Epithelial cell of proximal tubule (primary cell): ENCODE measurements around the gene TMCO4. TPM values are rescaled to one million over a fixed set of nuclear protein-coding genes. Genes with fewer than 3 reads are reported as not detected.

Experiments
- DNase-seq: peaks from one replicate; pipeline ENCODE4 v3.0.0-alpha.2; 2011; ENCODE audit warnings: low read depth
- H3K4me3 ChIP-seq: 2 replicates; pipeline ENCODE4 v1.5.1; 2011; ENCODE audit warnings: low read depth, mild to moderate bottlenecking, low read length
- total RNA-seq: library from RNA; depleted of rRNA; stranded (reverse); fragments of >200 nt; gene quantifications from 2 replicates; pipeline ENCODE4 v1.2.3, GENCODE V29; 2015
- TF ChIP-seq, protein P1 (sequence below): conservative IDR thresholded peaks from 2 replicates; pipeline ENCODE4 v1.5.1; 2012; ENCODE audit warnings: low read depth, mild to moderate bottlenecking, low read length

Gene TMCO4
- total RNA-seq, 1 donor from 2014 or later, result 9.8 TPM

DNA sequence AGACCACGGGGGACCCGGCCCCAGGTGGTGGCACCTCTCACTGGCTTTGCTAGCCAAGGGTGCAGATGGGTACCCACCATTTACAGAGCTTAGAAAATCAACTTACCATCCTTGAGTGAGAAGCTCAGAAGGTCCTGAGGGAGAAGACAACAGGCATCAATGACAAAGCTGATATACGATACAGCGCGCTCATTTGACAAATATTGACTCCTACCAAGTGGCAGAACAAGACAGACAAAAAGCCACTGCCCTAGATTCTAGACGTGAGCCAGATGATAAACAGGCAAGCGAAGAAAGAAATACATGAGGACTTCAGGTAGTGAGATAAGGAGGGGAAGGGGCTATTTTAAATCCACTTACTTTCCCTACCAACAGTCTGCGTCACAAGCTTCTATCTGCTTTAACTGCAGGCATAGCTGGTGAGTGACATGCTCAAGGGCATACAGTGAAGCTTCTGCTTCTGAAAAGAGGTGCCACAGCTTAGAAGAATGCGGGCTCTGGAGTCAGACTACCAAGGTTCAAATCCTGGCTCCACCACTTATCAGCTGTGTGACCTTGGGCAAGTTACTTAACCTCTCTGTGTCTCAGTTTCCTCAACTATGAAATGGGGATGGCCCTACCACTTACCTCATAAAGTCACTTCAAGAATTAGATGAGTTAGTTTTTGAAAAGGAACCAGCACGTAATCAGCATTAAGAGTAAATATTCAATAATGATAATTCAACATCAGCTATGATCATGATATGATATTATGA, 29.1 kb downstream of the TMCO4 start:
- TF ChIP-seq, protein P1, sequence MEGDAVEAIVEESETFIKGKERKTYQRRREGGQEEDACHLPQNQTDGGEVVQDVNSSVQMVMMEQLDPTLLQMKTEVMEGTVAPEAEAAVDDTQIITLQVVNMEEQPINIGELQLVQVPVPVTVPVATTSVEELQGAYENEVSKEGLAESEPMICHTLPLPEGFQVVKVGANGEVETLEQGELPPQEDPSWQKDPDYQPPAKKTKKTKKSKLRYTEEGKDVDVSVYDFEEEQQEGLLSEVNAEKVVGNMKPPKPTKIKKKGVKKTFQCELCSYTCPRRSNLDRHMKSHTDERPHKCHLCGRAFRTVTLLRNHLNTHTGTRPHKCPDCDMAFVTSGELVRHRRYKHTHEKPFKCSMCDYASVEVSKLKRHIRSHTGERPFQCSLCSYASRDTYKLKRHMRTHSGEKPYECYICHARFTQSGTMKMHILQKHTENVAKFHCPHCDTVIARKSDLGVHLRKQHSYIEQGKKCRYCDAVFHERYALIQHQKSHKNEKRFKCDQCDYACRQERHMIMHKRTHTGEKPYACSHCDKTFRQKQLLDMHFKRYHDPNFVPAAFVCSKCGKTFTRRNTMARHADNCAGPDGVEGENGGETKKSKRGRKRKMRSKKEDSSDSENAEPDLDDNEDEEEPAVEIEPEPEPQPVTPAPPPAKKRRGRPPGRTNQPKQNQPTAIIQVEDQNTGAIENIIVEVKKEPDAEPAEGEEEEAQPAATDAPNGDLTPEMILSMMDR, result no peak
- H3K4me3 ChIP-seq, result no peak overlapping the region
- no peak for DNase-seq

- no peak for DNase-seq
- TF ChIP-seq, protein P1, result no peak
- no peak overlapping the region for H3K4me3 ChIP-seq
Observed at GRCh38 chr1:19769211-19769932, 30.3 kb downstream of the TMCO4 start.

DNA sequence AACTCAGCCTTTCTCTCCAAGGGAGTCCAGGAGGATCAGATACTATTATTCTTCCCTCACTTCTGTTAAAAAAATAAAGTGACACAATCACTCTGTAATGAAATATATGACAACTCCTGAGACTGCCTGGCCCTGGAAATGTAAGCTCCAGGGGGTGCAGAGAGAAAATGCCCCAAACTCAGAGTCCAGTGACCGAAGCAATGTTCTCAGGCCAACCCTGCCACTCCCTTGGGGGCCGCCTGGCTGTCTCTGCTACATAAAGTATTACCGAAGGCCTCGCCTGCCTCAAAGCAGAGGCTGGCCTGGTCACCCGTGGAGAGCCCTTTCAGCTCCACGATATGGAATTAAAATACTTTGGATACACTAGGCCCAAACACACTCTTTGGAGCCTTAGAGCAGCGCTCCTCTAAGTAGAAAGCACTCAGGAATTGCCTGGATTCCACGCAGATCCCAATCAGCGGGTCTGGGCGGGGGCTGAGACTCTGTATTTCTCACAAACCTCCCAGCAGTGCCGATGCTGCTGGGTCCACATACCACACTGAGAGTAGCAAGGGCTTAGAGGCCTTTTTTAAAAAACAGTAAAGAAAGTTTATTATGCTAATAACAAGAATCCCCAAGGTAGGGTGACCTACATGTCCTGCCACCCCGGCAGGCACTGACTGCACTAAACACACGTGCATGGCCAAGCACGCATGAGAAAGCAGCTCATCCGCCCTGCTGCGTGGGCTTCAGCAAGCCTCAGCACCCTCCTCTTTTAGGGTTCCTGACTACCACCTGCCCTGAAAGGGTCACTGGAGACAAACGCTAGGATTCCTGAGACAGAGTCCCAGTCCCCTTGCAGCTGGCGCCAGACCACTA, 31.1 kb downstream of the TMCO4 start:
- TF ChIP-seq, protein P1, result no peak
- H3K4me3 ChIP-seq, result no peak overlapping the region
- no peak for DNase-seq

DNA sequence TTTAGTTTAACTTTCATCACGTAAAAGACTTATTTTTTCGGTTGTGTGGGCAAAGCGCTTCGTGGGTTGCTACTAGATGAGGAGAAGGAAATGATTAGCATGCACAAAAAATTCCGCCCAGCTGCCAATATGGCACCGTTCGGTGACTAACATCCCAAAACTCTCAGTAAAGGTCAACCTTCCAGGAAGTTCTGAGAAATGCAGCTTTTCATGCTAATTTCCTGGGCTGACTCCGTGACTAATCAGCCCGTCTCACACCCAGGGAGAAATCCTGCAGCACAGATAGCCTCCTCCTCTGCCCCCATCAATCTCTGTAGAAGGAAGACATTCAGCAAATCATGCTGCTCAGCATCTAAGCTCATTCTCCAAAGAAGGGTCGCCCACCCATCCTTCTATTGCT, 34.1 kb downstream of the TMCO4 start:
- TF ChIP-seq, protein P1, result no peak
- no peak overlapping the region for H3K4me3 ChIP-seq
- peak; percentile 80 for DNase-seq

GRCh38 chr1:19764848-19765247, 34.9 kb downstream of the TMCO4 start:
- peak; percentile 59 for DNase-seq
- H3K4me3 ChIP-seq, result no peak overlapping the region

GRCh38 chr1:19762175-19762779, 37.4 kb downstream of the TMCO4 start:
- TF ChIP-seq, protein P1, result peak; percentile 87
- no peak overlapping the region for H3K4me3 ChIP-seq
- DNase-seq, result no peak

More at GRCh38 chr1:19764848-19765247, 34.9 kb downstream of the TMCO4 start:
- TF ChIP-seq, protein P1, result no peak
